GM12874 (cell line): ENCODE results near the gene BRF1.

ENCODE experiments used
- TF ChIP-seq, protein P1 (sequence below): IDR thresholded peaks from 2 replicates; pipeline ENCODE4 v1.5.1; 2011; ENCODE audit warnings: low read depth, mild to moderate bottlenecking, control low read depth, low read length, moderate library complexity; ENCODE audit not compliant: insufficient read depth

Gene BRF1

DNA sequence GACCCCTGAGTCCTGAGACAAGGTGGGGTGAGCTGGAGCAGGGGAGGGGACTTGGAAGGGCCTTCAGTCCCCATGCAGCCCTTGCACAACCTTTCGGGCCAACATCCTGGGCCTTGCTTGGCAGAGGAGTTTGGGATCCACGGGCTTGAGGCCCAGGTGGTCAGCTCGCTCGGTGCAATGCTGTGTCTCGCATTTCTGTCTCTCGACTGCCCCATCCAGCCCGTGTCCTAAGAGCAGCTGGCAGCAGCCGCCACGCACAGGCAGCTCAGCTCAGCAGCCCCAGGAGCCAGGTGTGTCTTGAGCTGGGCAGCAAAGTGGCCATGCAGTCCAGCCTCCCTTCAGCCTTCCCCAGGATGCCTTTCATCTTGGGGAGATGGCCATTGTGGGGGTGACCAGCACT, 24.5 kb upstream of the BRF1 start:
- TF ChIP-seq, protein P1, sequence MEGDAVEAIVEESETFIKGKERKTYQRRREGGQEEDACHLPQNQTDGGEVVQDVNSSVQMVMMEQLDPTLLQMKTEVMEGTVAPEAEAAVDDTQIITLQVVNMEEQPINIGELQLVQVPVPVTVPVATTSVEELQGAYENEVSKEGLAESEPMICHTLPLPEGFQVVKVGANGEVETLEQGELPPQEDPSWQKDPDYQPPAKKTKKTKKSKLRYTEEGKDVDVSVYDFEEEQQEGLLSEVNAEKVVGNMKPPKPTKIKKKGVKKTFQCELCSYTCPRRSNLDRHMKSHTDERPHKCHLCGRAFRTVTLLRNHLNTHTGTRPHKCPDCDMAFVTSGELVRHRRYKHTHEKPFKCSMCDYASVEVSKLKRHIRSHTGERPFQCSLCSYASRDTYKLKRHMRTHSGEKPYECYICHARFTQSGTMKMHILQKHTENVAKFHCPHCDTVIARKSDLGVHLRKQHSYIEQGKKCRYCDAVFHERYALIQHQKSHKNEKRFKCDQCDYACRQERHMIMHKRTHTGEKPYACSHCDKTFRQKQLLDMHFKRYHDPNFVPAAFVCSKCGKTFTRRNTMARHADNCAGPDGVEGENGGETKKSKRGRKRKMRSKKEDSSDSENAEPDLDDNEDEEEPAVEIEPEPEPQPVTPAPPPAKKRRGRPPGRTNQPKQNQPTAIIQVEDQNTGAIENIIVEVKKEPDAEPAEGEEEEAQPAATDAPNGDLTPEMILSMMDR: no peak

DNA sequence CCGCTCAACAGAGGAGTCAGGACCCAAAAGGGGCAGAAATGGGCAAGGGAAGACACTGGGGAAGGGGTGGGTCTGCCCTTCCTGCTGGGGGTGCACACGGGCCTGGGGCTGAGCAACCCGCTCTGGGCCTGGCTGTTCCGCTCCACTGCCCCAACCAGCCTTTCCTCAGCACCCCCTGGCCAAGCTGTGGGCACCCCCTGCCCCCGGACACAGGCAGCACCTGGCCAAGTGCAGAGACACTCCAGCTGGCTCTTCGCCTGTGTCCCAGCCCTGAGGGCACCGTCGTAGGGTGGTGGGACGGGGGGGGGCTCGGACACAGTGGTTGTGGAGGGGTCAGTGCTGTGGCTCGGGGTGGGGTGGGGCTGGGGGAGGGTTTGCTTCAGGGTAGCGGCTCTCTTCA, 24.1 kb upstream of the BRF1 start:
- TF ChIP-seq, protein P1: no peak

DNA sequence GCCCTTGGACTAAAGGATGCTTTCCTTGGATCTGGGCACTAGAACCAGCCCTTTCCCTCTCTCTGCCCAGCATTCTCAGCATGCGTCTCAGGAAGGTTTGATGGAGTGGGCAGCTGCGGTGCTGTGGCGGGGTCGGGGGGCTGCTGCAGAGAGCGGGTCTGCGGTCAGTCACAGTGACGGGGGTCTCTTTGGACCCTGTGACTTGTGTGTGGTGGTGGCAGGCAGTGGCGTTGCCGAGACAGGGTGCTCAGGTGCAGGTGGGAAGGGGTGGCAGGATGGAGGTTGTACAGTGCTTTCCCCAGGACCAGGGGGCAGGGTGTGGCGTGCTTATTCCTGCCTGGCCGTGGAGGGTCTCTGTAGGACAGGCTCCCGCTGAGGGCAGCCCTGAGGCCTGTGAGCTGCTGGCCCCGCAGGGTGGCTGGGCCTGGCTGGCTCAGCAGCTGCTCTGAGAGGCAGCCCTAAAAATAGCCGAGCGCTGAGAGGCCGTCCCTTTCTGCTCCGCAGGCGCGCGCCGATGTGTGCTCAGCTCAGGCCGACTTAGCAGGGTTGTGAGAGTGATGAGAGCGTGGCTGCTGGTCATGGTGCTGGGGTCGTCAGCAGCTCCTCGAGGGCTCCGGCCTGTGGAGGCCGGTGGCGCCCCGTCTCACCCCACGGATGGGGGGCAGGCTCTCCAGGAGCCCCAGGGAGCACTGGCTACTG, 23.4 kb upstream of the BRF1 start:
- TF ChIP-seq, protein P1: no peak

DNA sequence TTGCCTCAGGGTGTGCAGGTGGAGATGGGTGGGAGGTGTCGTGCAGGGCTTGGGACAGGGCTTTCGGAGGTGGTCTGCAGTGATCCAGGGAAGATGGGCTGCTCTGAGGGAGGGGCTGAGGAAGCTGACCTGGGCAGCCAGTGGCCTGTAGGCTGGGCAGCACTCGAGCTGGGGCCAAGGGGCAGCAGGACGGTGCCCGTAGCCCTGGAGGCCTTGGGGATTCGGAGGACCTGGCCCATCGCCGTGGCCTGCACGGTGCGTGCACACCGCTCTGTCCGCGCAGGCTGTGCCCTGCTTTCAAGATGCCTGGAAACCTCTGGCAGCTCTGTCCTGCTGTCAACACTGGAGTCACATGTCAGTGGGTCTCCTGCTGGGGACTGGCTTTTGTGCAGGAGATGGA, 22.9 kb upstream of the BRF1 start:
- TF ChIP-seq, protein P1: no peak

DNA sequence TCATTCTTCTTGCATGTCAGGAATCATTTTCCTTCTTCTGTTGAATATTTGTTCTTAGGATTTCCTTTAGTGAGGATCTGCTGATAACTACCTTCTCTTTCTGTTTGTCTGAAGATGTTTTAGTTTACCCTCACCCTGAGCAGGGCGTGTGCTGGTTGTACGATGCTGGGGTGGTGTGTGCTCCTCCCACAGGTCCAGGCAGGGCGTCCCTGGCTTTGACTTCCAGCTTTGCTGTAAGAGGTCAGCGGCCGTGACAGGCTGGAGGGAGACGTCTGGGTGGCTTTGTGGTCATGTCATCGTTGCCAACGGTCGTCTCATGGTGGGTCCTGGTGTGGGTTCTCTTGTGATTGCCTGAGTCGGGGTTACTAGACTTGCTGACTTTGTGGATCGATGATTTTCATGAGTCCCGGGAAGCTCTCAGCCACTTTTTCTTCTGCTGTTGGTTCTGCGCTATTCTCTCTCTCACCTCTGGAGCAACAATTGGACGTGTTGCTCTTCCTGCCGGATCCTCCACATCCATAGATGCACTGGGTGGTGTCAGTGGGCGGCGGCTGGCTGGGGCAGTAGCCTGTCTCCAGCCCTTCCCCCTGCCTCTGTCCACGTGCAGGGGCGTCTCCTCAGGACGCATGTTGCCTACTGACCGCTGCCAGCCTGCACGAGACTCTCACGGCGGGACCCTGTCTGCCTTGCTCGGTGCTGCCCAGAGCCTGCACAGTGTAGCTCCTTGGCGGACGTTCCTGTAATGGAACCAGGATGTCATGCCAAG, 22.2 kb upstream of the BRF1 start:
- TF ChIP-seq, protein P1: no peak

DNA sequence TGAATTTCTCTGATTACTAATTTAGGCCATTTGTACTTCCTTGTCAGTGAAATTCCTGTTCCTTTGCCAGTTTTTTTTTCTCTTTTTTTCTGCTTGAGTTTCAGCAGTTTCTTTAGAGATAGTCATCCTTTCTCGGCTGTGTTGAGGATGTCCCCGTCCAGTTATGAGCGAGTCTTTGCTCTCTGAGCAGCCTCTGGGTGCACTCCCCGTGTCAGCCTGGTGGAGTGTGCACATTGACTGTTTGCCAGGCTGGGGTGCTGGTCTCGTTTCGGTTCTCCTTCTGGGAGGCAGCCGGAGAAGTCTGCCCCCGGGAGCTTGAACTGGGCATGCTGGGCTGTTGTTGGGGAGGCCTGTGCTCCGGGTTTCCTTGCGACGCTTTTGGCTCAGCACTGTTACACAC, 16.7 kb upstream of the BRF1 start:
- TF ChIP-seq, protein P1: no peak

DNA sequence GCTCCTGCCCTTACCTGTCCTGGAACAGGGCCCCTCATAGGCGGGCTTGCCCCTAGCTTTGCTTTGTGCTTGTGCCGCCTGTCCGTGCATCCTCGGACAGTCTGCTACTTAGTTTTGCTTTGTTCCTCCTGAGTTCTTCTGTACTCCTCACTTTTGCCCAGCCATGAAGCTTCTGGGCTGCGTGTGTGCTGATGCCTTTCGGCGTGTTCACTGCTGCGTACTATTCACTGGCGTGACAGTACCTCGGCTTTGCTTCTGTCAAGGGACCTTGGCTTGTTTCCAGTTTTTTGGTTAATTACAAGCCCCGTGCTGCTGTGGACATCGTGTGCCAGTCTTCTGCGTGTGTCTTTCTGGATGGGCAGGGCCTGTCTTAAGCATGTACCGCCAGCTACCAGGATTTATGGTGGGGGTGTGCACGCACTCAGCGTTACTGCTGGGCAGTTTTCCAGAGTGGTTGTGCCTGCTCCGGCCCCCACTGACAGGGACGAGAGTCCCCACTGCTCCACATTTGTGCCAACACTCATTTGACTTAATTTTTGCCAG, 16.2 kb upstream of the BRF1 start:
- TF ChIP-seq, protein P1: no peak
